ENCODE data around the gene TBC1D4.

Gene TBC1D4

GRCh38 chr13:75418997-75419396 lies 63.0 kb downstream of the TBC1D4 start:
- no peak overlapping the region for H3K4me3 Mint-ChIP-seq
- H3K4me1 Mint-ChIP-seq (ENCODE audit: low read depth), result no peaks in the 10 kb centered on the region
- no peak overlapping the region for H3K27ac Mint-ChIP-seq

DNA sequence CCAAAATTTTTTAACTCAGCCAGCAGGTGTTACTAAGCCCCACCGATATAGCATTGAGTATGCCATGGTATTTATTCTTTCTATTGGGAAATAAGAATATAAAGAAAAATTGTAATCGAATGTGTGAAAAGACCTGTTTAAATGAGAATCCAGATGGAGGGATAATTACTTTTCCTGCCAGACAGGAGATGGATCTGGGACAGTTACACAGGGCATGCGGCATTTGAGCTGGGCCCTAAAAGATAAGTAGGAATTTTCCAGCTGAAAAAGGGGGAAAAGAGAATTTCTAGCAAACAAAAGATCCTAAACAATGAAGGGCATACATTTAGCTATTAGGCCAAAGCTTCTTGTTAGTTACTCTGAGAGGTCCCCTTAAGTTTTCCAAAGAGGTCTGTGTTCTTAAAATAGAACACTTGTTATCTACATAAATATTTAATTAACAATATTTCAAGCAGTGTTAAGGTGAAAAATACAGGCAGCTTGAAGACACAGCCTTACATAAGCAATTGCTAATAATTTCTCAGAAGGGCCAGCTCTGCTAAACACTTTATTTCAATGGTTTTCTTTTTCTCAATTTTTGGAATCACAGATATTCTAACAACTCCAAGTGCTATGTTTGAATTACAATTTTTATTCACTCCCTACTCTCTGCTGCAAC lies 63.7 kb downstream of the TBC1D4 start:
- H3K27ac Mint-ChIP-seq, result no peak overlapping the region
- no peaks in the 10 kb centered on the region for H3K4me1 Mint-ChIP-seq (ENCODE audit: low read depth)
- no peak overlapping the region for H3K4me3 Mint-ChIP-seq
- no peaks in the 10 kb centered on the region for H3K36me3 Mint-ChIP-seq
- no peaks in the 10 kb centered on the region for H3K27me3 Mint-ChIP-seq
- no peaks in the 10 kb centered on the region for H3K9me3 Mint-ChIP-seq (ENCODE audit: low read depth)

More at GRCh38 chr13:75418997-75419396, 63.0 kb downstream of the TBC1D4 start:
- Mint-ChIP-seq H3K27me3 (no peaks in the 10 kb centered on the region), H3K9me3 (ENCODE audit: low read depth) (no peaks in the 10 kb centered on the region), H3K36me3 (no peaks in the 10 kb centered on the region)

DNA sequence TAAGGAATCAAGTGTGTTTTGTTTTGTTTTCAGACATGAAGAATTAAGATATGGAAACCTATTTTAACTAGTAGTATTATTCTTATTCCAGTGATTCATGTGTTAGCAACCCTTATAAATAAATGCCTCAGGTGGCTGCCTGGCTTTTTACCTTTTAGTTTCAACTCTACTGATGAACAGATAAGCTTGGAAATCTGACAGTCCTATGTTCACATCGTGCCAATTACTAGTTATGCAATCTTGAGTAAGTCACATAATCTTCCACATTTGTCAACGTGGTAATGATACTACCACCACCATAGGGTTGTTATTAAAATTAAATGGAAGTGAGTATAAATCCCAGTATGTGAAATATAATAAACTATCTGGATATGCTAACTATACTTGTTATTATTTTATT lies 64.3 kb downstream of the TBC1D4 start:
- H3K36me3 Mint-ChIP-seq, result no peaks in the 10 kb centered on the region
- no peak overlapping the region for H3K27ac Mint-ChIP-seq
- no peaks in the 10 kb centered on the region for H3K9me3 Mint-ChIP-seq (ENCODE audit: low read depth)
- no peaks in the 10 kb centered on the region for H3K4me1 Mint-ChIP-seq (ENCODE audit: low read depth)
- no peak overlapping the region for H3K4me3 Mint-ChIP-seq
- H3K27me3 Mint-ChIP-seq, result no peaks in the 10 kb centered on the region

DNA sequence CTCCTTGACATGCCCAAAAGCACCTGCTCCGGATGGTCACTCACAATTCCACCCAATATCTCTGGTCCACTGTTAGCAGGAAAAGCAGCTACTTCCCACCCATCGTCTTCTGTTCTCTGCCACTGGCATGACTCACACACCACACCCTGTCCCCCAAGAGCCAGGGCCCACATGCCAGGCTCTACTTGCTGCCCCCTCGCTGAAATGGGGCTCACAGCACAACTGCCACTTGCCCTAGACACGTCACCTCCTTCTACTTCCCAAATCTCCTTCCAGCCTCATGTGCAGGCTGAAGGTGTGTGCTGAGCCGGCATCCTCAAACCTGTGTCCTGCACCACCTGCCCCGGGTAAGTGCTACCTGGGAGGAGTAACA lies 65.0 kb downstream of the TBC1D4 start:
- H3K9me3 Mint-ChIP-seq (ENCODE audit: low read depth), result no peaks in the 10 kb centered on the region
- no peaks in the 10 kb centered on the region for H3K36me3 Mint-ChIP-seq
- H3K27me3 Mint-ChIP-seq, result no peaks in the 10 kb centered on the region
- H3K4me1 Mint-ChIP-seq (ENCODE audit: low read depth), result no peaks in the 10 kb centered on the region
- no peak overlapping the region for H3K27ac Mint-ChIP-seq
- no peak overlapping the region for H3K4me3 Mint-ChIP-seq

DNA sequence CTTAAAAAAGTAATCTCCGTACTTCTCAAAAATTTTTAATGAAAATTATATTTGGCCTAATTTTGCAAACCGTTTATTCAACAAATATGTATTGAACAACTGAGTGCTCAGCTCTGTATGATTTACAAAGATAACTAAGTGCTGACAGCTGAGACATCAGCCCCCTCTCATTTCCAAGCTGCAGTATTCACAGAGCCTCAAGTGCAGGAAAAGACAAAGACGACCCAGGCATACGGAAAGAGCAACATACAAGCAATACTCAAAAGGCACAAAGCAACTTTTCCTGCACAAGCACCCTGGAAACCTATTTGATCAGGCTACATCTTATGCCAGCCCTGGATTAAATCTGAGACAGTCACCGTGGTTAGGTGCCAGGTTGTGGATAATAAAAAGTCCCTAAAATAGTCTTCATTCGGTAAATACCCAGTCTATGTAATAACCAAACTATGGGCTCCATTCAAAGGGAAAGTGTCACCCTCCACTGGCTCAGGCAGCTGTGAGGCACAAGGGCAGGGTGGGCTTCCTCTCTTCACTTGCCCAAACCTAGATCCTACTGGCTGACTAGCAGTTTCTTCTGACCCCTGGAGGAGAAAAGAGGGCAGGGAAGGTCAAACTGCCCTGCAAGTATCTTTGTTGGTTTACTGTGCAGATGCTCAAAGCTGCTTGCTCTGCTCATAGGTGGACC lies 65.5 kb downstream of the TBC1D4 start:
- no peaks in the 10 kb centered on the region for H3K36me3 Mint-ChIP-seq
- H3K9me3 Mint-ChIP-seq (ENCODE audit: low read depth), result no peaks in the 10 kb centered on the region
- H3K27ac Mint-ChIP-seq, result no peak overlapping the region
- no peak overlapping the region for H3K4me3 Mint-ChIP-seq
- no peaks in the 10 kb centered on the region for H3K4me1 Mint-ChIP-seq (ENCODE audit: low read depth)
- no peaks in the 10 kb centered on the region for H3K27me3 Mint-ChIP-seq

GRCh38 chr13:75415694-75416093 lies 66.3 kb downstream of the TBC1D4 start:
- H3K27me3 Mint-ChIP-seq, result no peaks in the 10 kb centered on the region
- H3K27ac Mint-ChIP-seq, result no peak overlapping the region
- no peak overlapping the region for H3K4me3 Mint-ChIP-seq
- no peaks in the 10 kb centered on the region for H3K9me3 Mint-ChIP-seq (ENCODE audit: low read depth)
- H3K4me1 Mint-ChIP-seq (ENCODE audit: low read depth), result no peaks in the 10 kb centered on the region
- no peaks in the 10 kb centered on the region for H3K36me3 Mint-ChIP-seq

GRCh38 chr13:75415171-75415570 lies 66.8 kb downstream of the TBC1D4 start:
- Mint-ChIP-seq H3K4me1 (ENCODE audit: low read depth) (no peaks in the 10 kb centered on the region), H3K4me3 (no peak overlapping the region), H3K27ac (no peak overlapping the region), H3K9me3 (ENCODE audit: low read depth) (no peaks in the 10 kb centered on the region), H3K27me3 (no peaks in the 10 kb centered on the region), H3K36me3 (no peaks in the 10 kb centered on the region)

DNA sequence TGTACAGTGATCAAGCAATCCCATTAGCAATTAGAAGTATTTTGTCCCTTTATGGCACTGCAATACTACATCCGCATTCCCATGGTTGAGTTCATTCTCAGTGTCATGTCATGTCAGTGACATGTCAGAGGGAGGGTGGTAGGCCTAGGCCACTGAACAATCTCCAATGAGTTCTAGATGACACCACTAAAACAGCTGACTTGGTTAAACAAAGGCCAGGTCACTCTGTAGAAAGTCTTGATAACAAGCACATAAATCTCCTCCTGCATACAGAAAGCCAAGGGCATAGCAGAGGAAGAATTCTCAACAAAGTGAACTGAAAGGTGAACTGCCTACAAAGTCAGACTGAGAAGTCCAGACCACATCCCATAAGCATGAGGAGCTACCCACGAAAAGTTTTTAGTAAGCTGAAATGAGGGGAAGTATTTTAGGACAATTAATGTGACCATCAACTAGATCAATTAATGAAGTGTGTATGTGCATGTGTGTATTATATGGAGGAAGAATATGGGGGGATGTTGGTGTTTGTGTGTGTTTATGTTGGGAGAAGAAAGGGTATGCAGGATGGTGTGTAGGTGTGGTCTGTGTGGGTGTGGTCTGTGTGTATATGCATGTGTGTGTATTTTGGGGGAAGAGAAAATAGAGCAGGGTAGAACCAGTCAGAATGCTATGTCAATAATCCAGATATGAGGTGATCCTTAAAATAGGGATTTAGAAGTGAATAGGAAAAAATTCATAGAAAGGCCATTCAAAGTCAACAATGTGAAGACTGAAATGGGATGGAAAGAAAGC lies 67.7 kb downstream of the TBC1D4 start:
- Mint-ChIP-seq H3K9me3 (ENCODE audit: low read depth) (no peaks in the 10 kb centered on the region), H3K4me3 (no peak overlapping the region), H3K27me3 (no peaks in the 10 kb centered on the region), H3K36me3 (no peaks in the 10 kb centered on the region), H3K27ac (no peak overlapping the region), H3K4me1 (ENCODE audit: low read depth) (no peaks in the 10 kb centered on the region)

DNA sequence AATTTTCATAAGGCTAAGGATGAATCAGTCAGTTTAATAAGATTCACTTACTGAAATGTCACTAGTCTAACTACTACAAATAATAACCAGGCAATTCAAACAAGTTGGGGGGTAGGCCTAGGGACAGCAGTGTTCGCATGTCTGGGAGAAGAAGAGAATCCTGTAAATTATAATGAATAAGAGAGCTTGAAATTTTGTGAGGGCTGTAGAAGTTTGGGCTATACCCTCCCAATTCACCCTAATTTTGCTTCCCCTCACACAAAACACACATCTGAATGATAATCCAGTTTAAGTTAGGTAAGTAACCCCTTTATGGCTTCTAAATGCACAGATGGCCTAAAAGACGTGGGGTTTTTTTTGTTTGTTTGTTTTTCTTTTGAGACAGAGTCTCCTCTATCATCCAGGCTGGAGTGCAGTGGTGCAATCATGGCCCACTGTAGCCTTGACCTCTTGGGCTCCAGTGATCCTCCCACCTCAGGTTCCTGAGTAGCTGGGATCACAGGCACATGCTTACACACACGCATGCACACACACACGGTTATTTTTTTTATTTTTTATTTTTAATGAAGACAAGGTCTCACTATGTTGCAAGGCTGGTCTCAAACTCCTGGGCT lies 69.9 kb downstream of the TBC1D4 start:
- Mint-ChIP-seq H3K27me3 (no peaks in the 10 kb centered on the region), H3K36me3 (no peaks in the 10 kb centered on the region), H3K9me3 (ENCODE audit: low read depth) (no peaks in the 10 kb centered on the region), H3K4me1 (ENCODE audit: low read depth) (no peaks in the 10 kb centered on the region), H3K27ac (no peak overlapping the region), H3K4me3 (no peak overlapping the region)

DNA sequence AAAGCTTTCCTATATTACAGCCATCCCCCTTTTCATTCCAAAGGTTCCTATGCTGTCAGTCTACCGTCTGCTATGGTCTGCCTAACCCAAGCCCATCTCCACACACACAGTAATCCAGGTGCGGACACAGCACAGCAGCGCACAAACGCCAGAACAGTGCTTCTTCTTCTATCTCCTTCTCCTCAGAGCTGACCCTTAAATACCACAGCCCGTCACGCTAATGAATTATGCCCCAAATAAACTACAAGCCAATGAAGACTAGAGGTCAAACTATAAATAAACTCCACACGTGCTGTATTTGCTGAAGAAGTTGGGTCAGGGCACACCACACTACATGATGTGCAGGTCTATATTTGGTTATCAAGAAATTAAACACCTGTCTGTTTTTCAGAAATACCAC lies 71.8 kb downstream of the TBC1D4 start:
- Mint-ChIP-seq H3K27me3 (no peaks in the 10 kb centered on the region), H3K9me3 (ENCODE audit: low read depth) (no peaks in the 10 kb centered on the region), H3K27ac (no peak overlapping the region), H3K4me3 (no peak overlapping the region), H3K4me1 (ENCODE audit: low read depth) (no peaks in the 10 kb centered on the region), H3K36me3 (no peaks in the 10 kb centered on the region)

DNA sequence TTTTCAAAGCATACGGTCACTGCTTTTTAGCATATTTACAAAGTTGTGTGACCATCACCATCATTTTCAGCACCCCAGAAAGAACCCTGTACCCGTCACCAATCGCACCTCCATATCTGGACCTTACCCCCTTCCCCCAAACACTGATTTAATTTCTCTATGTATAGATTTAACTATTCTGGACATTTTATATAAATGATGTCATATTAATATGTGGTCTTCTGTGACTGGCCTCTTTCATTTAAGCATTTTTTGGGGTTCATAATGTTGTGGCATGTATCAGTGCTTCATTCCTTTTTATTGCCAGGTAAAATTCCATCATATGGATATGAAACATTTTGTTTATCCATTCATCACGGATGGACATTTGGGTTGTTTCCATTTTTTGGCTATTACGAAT lies 74.0 kb downstream of the TBC1D4 start:
- Mint-ChIP-seq H3K4me3 (no peak overlapping the region), H3K4me1 (ENCODE audit: low read depth) (no peaks in the 10 kb centered on the region)

GRCh38 chr13:75407473-75407872 lies 74.5 kb downstream of the TBC1D4 start:
- Mint-ChIP-seq H3K4me1 (ENCODE audit: low read depth) (no peaks in the 10 kb centered on the region), H3K9me3 (ENCODE audit: low read depth) (no peaks in the 10 kb centered on the region), H3K27me3 (no peaks in the 10 kb centered on the region), H3K4me3 (no peak overlapping the region), H3K36me3 (no peaks in the 10 kb centered on the region), H3K27ac (no peak overlapping the region)

More for the DNA sequence above, 74.0 kb downstream of the TBC1D4 start:
- Mint-ChIP-seq H3K27ac (no peak overlapping the region), H3K9me3 (ENCODE audit: low read depth) (no peaks in the 10 kb centered on the region), H3K36me3 (no peaks in the 10 kb centered on the region), H3K27me3 (no peaks in the 10 kb centered on the region)

GRCh38 chr13:75405976-75406703 lies 75.8 kb downstream of the TBC1D4 start:
- H3K36me3 Mint-ChIP-seq, result no peaks in the 10 kb centered on the region
- H3K4me1 Mint-ChIP-seq (ENCODE audit: low read depth), result no peaks in the 10 kb centered on the region
- no peak overlapping the region for H3K27ac Mint-ChIP-seq
- H3K27me3 Mint-ChIP-seq, result peaks cover 1% of the 10 kb centered on the region
- H3K9me3 Mint-ChIP-seq (ENCODE audit: low read depth), result no peaks in the 10 kb centered on the region
- no peak overlapping the region for H3K4me3 Mint-ChIP-seq

DNA sequence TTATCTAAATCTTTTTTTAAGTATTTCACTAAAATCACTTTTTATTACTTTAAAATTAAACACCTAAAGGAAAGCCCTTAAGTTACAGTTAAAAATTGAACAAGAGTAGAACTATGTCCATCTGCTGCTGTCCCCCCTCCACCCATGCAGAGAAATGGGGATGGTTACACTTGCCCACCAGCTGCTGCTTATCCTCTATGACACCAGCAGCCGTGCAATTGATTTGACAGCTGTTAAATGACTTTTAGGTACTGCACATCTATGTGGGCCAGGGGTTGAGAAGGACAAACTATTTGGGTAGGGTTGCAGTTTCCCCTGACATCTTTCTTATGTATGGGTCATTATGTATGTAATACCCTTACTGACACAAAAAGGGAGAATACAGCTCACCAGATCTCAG lies 77.2 kb downstream of the TBC1D4 start:
- Mint-ChIP-seq H3K36me3 (no peaks in the 10 kb centered on the region), H3K27me3 (peaks cover 2% of the 10 kb centered on the region)

More for the DNA sequence above, 77.2 kb downstream of the TBC1D4 start:
- Mint-ChIP-seq H3K4me3 (no peak overlapping the region), H3K4me1 (ENCODE audit: low read depth) (no peaks in the 10 kb centered on the region), H3K9me3 (ENCODE audit: low read depth) (no peaks in the 10 kb centered on the region), H3K27ac (no peak overlapping the region)
